DMS114 treated with DMSO at 0.1 percent for 48 hours (cell line): Measurements from ENCODE around the gene UBXN6.

ENCODE experiments used
- DNase-seq: peaks from one replicate; lab custom pipeline; 2025; ENCODE audit not compliant: unreplicated experiment; lab: John Stamatoyannopoulos, UW

Gene UBXN6

DNA sequence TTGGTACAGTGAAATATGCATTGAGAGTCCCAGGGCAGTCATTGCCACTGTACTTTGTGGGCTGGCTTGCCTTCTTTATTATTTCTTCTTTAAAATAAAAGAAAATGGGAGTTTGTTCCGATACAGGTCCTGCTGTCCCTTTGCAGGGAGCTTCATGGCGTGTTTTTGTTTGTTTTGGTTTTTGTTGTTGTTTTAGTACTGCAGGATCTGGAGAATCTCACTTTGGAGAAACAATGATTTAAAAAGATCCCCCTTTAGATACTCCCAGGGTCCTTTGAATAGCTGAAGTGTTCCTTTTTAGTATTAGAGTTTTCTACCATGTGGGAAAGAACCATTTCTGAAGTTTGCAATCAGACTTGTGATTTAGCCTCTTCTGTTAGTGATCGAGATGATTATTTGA lies 44.0 kb downstream of the UBXN6 start:
- no peak for DNase-seq

DNA sequence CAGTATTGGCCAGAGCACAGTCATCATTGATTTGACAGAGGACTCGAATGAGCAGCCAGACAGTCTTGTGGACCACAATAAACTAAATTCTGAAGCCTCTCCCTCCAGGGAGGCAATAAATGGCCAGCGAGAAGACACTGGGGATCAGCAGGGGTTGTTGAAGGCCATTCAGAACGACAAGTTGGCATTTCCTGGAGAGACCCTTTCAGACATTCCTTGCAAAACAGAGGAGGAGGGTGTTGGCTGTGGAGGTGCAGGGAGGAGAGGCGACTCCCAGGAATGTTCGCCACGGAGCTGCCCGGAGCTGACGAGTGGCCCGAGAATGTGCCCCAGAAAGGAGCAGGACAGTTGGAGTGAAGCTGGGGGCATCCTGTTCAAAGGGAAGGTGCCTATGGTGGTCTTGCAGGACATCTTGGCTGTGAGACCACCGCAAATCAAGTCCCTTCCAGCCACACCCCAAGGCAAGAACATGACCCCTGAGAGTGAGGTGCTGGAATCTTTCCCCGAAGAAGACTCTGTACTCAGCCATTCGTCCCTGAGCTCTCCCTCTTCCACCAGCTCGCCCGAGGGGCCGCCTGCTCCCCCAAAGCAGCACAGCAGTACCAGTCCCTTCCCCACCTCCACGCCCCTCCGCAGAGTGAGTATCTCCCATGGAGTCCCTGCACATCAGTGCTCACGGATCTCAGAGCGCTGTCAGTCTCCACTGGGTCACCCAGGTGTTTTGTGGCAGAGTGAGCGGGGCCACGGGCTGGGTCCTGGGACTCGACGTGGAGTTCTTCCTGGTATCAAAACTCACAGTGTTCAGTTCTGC lies 48.3 kb downstream of the UBXN6 start:
- no peak for DNase-seq

DNA sequence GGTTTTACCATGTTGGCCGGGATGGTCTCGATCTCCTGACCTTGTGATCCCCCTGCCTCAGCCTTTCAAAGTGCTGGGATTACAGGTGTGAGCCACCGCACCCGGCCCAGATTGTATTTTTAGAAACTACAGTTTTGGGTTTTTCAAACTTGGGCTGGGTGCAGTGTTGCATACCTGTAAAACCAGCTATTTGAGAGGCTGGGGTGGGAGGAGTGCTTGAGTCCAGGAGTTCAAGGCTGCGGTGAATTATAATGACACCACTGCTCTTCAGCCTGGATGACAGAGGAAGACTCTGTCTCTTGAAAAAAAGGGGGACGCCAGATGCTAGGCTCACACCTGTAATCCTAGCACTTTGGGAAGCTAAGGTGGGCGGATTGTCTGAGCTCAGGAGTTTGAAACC lies 51.0 kb downstream of the UBXN6 start:
- DNase-seq, result no peak

DNA sequence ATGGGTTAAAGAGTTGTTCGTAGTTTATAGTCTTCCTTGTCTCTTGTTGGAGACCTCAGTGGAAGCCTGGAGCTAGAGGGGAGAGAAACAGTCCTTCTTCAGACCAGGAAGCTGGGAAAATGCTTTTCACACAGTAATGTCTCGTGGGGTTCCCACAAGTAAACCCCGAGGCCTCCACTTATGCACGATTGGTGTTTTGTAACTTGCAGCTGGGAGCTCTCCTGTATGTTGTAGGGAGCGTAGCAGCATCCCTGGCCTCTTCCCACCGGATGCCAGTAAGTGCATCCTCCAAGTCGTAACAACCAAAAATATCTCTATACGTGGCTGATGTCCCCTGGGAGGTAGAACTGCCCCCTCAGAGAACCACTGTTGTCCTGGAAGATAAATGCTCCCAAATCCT lies 51.6 kb downstream of the UBXN6 start:
- no peak for DNase-seq

DNA sequence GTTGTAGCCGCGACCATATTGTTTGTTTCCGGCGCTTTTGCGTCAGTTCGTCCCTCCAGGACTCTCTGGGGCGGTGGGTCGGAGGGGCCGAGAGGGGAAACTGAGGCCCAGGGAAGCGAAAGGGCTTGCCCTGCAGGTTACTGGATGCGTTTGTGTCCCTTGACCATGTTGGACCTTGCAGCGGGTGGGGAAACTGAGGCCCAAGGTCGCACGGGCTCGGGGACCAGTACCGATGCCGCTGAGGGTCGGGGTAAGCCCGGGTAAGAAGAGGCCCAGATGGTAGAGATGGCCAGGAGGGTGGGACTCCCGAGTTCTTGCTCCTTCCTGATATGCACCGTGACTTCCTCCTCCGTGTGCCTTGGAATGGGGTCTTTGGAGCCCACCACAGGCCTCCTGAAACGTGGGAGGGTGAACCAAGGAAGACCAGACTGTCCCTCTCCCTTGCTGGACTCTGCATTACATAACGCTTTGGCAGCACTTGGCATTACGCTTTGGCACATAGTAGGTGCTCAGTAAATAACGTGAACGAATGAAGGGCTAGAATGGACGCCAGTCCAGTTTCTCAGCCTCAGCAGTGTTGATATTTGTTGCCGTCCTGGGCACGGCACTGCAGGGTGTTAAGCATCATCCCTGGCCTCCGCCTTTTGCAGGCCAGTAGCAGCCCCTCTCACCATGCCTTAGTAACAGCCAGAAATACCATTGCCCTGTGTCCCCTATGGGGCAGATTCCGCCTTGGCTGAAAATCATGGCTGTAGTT lies 54.4 kb downstream of the UBXN6 start:
- DNase-seq, result no peak

DNA sequence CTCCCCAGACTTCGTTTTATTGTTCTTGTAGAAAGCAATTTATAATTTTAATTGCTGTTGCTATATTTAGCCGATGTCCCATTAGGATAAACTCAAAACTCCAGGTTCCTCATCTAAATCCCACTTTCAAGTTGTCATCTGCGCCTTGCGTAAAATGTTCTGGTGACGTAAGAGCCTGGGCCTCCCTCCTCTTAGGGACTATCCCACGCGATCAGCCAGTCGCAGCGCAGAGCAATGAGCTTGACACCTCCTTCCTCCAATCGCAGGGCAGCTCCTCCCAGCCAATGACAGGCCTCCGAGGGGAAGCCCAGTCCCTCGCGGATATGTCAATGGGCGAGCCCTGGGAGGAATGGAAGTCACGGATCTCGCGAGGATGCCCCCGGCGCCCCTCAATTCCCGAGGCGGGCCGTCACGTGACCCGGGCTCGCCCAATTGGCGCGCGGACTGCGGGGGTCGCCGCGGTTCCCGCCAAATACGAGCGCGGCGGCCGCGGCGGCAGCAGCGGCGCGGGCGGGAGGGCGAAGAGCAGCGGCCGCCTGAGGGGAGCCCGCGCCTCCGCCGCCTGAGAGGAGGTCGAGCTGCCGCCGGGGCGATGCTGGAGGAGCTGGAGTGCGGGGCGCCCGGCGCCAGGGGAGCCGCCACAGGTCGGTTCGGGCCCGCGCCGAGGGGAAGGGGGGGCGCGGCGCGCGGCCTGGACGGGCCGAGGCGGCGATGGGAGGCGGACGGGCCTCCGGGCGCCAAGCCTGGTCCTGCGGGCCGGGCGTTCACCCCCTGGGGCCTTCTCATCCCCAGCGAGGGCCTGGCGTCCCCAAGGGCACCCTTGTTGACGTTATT lies 55.2 kb downstream of the UBXN6 start, which contains the start of gene CHAF1A:
CHAF1A (plus strand) TSS at position 470 of the 834 bp plus-strand sequence; CDS start at position 593, 123 bp downstream.
- peak; percentile 95 for DNase-seq

DNA sequence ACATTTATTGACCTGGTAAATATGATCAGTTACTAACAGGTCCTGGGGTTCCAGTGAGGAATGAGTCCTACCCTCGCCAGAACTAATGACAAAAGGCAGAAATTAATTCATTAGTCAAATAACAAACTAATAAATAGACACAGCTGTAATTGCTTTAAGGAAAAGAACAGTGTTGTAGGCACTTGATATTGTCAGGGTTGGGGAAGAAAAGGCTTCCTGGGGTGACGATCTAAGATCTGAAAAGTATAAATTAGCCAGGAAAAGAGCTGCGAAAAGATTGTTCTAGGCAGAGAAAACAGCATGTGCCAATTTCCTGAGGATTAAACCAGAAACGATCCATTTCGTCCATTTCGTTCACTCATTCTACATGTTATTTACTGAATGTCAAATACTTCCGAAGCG lies 55.8 kb downstream of the UBXN6 start:
- no peak for DNase-seq

DNA sequence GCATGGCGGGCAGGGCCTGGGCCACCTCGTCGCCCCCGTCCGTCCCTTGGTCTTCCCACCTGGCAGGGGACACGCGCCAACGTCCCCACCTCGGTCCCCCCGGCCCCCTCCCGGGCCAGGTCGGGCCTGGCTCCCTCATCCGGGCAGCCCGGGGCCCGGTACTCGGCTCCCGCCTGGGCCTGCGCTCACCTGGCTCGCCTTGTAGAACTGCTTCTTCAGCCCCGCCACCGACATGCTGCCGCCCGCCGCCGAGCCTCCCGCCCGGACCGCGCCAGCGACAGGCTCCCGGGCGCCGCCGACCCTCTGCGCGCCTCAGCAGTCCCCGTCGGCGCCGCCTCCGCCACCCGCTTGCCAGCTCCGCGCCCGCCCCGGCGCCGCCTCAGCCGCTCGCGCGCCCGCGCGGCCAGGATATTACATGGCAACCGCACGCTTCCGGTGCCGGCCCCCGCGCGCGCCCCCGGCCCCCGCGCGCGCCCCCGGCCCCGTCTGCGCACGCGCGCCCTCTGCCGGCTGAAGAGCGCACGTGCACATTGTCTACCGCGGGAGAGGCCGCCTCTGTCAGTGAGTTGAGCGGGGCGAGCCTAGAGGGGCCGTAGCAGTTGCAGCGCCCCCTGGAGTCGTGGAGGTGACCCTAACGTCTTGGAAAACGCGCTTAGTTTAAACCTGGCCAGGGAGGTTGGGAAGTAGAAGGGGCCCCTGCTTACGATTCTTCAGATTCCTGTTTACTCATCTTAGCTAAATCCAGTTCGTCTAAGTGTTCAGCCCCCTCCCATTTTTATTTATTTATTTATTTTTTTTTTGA lies 57.3 kb downstream of the UBXN6 start, which contains the start of gene SH3GL1:
SH3GL1 (minus strand) TSS at position 413 of the 802 bp plus-strand sequence; CDS start at position 234, 179 bp downstream.
- DNase-seq, result peak; percentile 71

DNA sequence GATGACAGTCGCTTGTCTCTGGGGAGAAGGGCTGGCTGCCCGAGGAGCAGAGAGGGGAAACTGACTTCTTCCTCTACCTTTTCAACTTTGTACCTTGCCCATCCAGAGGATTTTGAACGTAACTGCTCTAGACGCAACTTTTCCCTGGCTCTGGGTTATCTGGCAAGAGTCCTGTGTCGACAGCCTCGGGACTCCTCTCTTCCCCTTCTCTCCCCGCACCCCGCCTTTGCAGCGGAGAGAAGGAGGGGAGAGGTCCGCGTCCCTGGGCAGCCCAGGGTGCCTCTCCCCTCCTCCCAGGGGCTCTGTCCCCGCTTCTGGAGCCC lies 57.8 kb downstream of the UBXN6 start:
- DNase-seq, result no peak

DNA sequence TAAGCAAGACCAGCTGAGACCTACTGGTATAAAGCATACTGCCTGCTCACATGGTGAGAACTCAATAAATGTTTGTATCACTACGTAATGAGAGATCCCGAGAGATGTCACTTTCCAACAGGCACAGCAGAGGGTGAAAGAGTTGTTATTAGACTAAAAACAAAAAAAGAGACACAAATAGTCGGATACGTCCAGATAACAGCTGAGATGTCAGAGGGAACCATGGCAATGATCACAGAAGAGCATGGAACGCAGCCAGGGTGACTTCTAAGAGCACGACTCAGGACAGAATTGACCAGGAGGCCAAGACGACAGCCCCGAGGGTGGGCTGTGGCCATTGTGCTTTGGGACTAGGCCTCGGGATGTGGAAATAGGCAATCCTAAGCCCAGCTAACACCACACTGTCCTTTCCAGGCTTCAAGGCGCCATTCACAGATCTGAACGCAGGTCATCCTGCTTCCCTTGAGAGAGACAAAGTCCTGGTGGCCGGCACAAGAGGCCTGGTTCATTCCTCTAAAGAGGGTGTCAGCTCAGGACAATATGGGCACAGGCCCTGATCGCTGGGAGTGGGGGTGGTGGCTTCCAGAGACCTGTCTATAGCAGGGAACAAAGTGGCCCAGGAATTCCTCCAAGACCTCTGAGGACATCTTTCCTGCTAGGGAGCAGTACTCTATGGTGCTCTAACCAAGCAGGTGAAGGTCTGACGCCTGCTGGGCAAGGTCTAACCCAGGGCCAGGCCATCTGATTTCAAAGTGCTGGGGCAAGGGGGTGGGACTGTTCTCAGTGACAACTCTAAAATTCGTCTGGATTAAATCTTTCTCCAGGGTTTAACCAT lies 60.4 kb downstream of the UBXN6 start:
- no peak for DNase-seq
